Breast epithelium (tissue), 3 donors: ENCODE measurements around the gene ANKS1B.

Experiments
- CTCF ChIP-seq, 3 donors: fragments of 450-650 bp; IDR thresholded peaks; one replicate each; pipeline ENCODE4 v1.5.1; 2016 to 2017; ENCODE audit warnings: antibody characterized with exemption in 3 of 3, mild to moderate bottlenecking in 3 of 3, moderate library complexity in 3 of 3
- POLR2A ChIP-seq: fragments of 450-650 bp; IDR thresholded peaks from one replicate; pipeline ENCODE4 v1.6.1; 2016; ENCODE audit warnings: antibody characterized with exemption, mild to moderate bottlenecking, moderate library complexity
- POLR2AphosphoS5 ChIP-seq, 3 donors: sonication (generic); formaldehyde crosslinking; IDR thresholded peaks; one replicate each; pipeline ENCODE4 v1.6.1; 2017; ENCODE audit warnings: antibody characterized with exemption in 3 of 3

DNA sequence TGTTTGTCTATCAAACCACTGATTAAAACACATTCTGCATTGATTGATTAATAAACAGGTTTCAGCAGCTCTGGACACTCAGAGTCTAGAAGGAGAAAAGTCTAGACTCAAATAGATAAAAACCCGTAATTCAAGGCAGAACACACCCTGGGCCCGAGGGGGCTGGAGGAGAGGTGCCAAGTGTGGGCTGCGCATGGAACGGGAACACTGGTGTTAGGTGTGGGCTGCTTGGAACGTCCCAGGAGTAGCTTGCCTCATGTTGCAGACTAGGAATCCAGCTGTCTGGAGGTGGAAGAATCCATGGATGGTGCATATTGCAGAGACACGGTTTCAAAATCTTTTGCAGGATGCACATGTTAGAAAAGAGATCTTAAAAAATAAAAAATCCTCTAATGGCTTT, 1116.7 kb downstream of the ANKS1B start:
- TF ChIP-seq CTCF (IDR thresholded peaks at IDR 0.05) (no peak), POLR2AphosphoS5 (IDR thresholded peaks at IDR 0.05) (no peak), POLR2A (no peak)
